ENCODE data around the gene SGPL1.

Gene SGPL1

GRCh38 chr10:70780772-70781171 lies 35.0 kb upstream of the SGPL1 start:
- DNase-seq (ENCODE audit: low spot score): no peak

GRCh38 chr10:70781461-70782051 lies 34.2 kb upstream of the SGPL1 start:
- no peak for DNase-seq (ENCODE audit: low spot score)

- no peak for DNase-seq (ENCODE audit: low spot score)
Observed at GRCh38 chr10:70782086-70782745, 33.5 kb upstream of the SGPL1 start.

- DNase-seq (ENCODE audit: low spot score): no peak
Observed at GRCh38 chr10:70782746-70783680, 32.7 kb upstream of the SGPL1 start.

GRCh38 chr10:70784016-70784415 lies 31.7 kb upstream of the SGPL1 start:
- no peak for DNase-seq (ENCODE audit: low spot score)

GRCh38 chr10:70784471-70784870 lies 31.3 kb upstream of the SGPL1 start:
- DNase-seq (ENCODE audit: low spot score): no peak

GRCh38 chr10:70785190-70785589 lies 30.6 kb upstream of the SGPL1 start, which contains the start of gene TBATA:
TSS of gene TBATA (minus strand) at chr10:70785377. CDS start at chr10:70783379, 1,998 bp downstream.
- DNase-seq (ENCODE audit: low spot score): no peak

- DNase-seq (ENCODE audit: low spot score): no peak
Observed at GRCh38 chr10:70786799-70787415, 28.8 kb upstream of the SGPL1 start.

GRCh38 chr10:70791386-70792039 lies 24.2 kb upstream of the SGPL1 start:
- DNase-seq (ENCODE audit: low spot score): no peak

- DNase-seq (ENCODE audit: low spot score): no peak
Observed at GRCh38 chr10:70795613-70796012, 20.1 kb upstream of the SGPL1 start.

- no peak for DNase-seq (ENCODE audit: low spot score)
Observed at GRCh38 chr10:70797840-70798239, 17.9 kb upstream of the SGPL1 start.

- no peak for DNase-seq (ENCODE audit: low spot score)
Observed at GRCh38 chr10:70799124-70799523, 16.6 kb upstream of the SGPL1 start.

GRCh38 chr10:70801854-70802253 lies 13.9 kb upstream of the SGPL1 start:
- DNase-seq (ENCODE audit: low spot score): no peak

- no peak for DNase-seq (ENCODE audit: low spot score)
Observed at GRCh38 chr10:70803775-70804420, 11.8 kb upstream of the SGPL1 start.

GRCh38 chr10:70804421-70804808 lies 11.3 kb upstream of the SGPL1 start:
- DNase-seq (ENCODE audit: low spot score): no peak

- no peak for DNase-seq (ENCODE audit: low spot score)
Observed at GRCh38 chr10:70805619-70806215, 10.0 kb upstream of the SGPL1 start.

GRCh38 chr10:70806841-70807240 lies 8.9 kb upstream of the SGPL1 start:
- DNase-seq (ENCODE audit: low spot score): no peak

- DNase-seq (ENCODE audit: low spot score): no peak
Observed at GRCh38 chr10:70807556-70807955, 8.2 kb upstream of the SGPL1 start.

GRCh38 chr10:70809011-70809611 lies 6.6 kb upstream of the SGPL1 start:
- DNase-seq (ENCODE audit: low spot score): no peak

- DNase-seq (ENCODE audit: low spot score): no peak
Observed at GRCh38 chr10:70809726-70810125, 6.0 kb upstream of the SGPL1 start.

GRCh38 chr10:70810967-70811366 lies 4.8 kb upstream of the SGPL1 start:
- no peak for DNase-seq (ENCODE audit: low spot score)
